ENCODE measurements around the gene ATG9B. TPM values are rescaled to one million over a fixed set of nuclear protein-coding genes. Genes with fewer than 3 reads are reported as not detected.
"Not testable (repeated sequence)": the region's sequence is repeated elsewhere in the genome, so short reads cannot be mapped to it uniquely, and the experiment has no call there.

ATG9B gene
- total RNA-seq, 6 experiments from 2014 or later: 0.11 to 0.94 (median 0.18) TPM

- Mint-ChIP-seq H3K4me3 (no peak overlapping the region), H3K27ac (peak overlapping the region; percentile 51), H3K4me1 (ENCODE audit: low read depth) (peaks cover 14% of the 10 kb centered on the region), H3K27me3 (ENCODE audit: insufficient read depth) (peaks cover 2% of the 10 kb centered on the region), H3K36me3 (ENCODE audit: low read depth) (no peaks in the 10 kb centered on the region), H3K9me3 (no peaks in the 10 kb centered on the region)
- DNase-seq: peak; percentile 48
- no peak for TF ChIP-seq CTCF (IDR thresholded peaks at IDR 0.05)
These were observed 22.6 kb upstream of the ATG9B start for GRCh38 chr7:151046603-151047573.

- no peak for TF ChIP-seq CTCF (IDR thresholded peaks at IDR 0.05)
- Mint-ChIP-seq H3K4me1 (ENCODE audit: low read depth) (peaks cover 14% of the 10 kb centered on the region), H3K36me3 (ENCODE audit: low read depth) (no peaks in the 10 kb centered on the region), H3K27me3 (ENCODE audit: insufficient read depth) (peaks cover 2% of the 10 kb centered on the region), H3K4me3 (no peak overlapping the region), H3K27ac (no peak overlapping the region), H3K9me3 (no peaks in the 10 kb centered on the region)
- no peak for DNase-seq
These were observed 21.7 kb upstream of the ATG9B start for GRCh38 chr7:151045967-151046366.

GRCh38 chr7:151045262-151045661, 21.0 kb upstream of the ATG9B start:
- no peaks in the 10 kb centered on the region for H3K36me3 Mint-ChIP-seq (ENCODE audit: low read depth)
- peaks cover 2% of the 10 kb centered on the region for H3K27me3 Mint-ChIP-seq (ENCODE audit: insufficient read depth)
- H3K4me1 Mint-ChIP-seq (ENCODE audit: low read depth): peaks cover 14% of the 10 kb centered on the region
- no peak for TF ChIP-seq CTCF (IDR thresholded peaks at IDR 0.05)
- no peaks in the 10 kb centered on the region for H3K9me3 Mint-ChIP-seq
- DNase-seq: no peak
- no peak overlapping the region for H3K27ac Mint-ChIP-seq
- H3K4me3 Mint-ChIP-seq: no peak overlapping the region

- TF ChIP-seq CTCF (IDR thresholded peaks at IDR 0.05): no peak
- peaks cover 2% of the 10 kb centered on the region for H3K27me3 Mint-ChIP-seq (ENCODE audit: insufficient read depth)
These were observed 19.7 kb upstream of the ATG9B start for GRCh38 chr7:151043959-151044358.

DNA sequence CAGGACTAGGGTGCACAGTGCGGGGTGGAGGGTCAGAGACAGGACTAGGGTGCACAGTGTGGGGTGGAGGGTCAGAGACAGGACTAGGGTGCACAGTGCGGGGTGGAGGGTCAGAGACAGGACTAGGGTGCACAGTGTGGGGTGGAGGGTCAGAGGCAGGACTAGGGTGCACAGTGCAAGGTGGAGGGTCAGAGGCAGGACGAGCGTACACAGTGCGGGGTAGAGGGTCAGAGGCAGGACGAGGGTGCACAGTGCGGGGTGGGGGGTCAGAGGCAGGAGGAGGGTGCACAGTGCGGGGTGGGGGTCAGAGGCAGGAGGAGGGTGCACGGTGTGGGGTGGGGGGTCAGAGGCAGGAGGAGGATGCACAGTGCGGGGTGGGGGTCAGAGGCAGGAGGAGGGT, 19.2 kb upstream of the ATG9B start:
- H3K27me3 Mint-ChIP-seq (ENCODE audit: insufficient read depth); H3K9me3 Mint-ChIP-seq; H3K4me3 Mint-ChIP-seq; DNase-seq; H3K27ac Mint-ChIP-seq; H3K36me3 Mint-ChIP-seq (ENCODE audit: low read depth): not testable (repeated sequence)
- peaks cover 32% of the 10 kb centered on the region for H3K4me1 Mint-ChIP-seq (ENCODE audit: low read depth)

More at GRCh38 chr7:151043959-151044358, 19.7 kb upstream of the ATG9B start:
- H3K9me3 Mint-ChIP-seq: no peaks in the 10 kb centered on the region
- H3K4me3 Mint-ChIP-seq: no peak overlapping the region
- H3K27ac Mint-ChIP-seq: no peak overlapping the region
- H3K36me3 Mint-ChIP-seq (ENCODE audit: low read depth): no peaks in the 10 kb centered on the region
- H3K4me1 Mint-ChIP-seq (ENCODE audit: low read depth): peaks cover 27% of the 10 kb centered on the region
- no peak for DNase-seq
